Omental fat pad (tissue), 4 donors: Measurements from ENCODE around the gene CACNA1A. TPM values are rescaled to one million over a fixed set of nuclear protein-coding genes. Genes with fewer than 3 reads are reported as not detected.
"Not testable (repeated sequence)": the region's sequence is repeated elsewhere in the genome, so short reads cannot be mapped to it uniquely, and the experiment has no call there.

ENCODE experiments used
- ATAC-seq: fragments of 150-250 bp; one replicate; pipeline ENCODE4 v1.9.1; 2016; ENCODE audit warnings: mild to moderate bottlenecking, moderate library complexity; ENCODE audit not compliant: low FRiP score
- DNase-seq: peaks from one replicate; pipeline ENCODE4 v3.0.0-alpha.2; 2019; ENCODE audit warnings: low spot score
- CTCF ChIP-seq, 3 donors: fragments of 450-650 bp; IDR thresholded peaks; one replicate each; pipeline ENCODE4 v1.5.1; 2016 to 2017; ENCODE audit warnings: antibody characterized with exemption in 3 of 3, mild to moderate bottlenecking in 3 of 3, moderate library complexity in 2 of 3
- total RNA-seq, 4 donors: library from RNA; depleted of rRNA; stranded (reverse); fragments of >200 nt; gene quantifications; one replicate each; pipeline ENCODE4 v1.1.0, GENCODE V29; 2016

CACNA1A gene
- total RNA-seq, 4 donors from 2014 or later, result 0.44 to 2.7 (median 0.71) TPM

DNA sequence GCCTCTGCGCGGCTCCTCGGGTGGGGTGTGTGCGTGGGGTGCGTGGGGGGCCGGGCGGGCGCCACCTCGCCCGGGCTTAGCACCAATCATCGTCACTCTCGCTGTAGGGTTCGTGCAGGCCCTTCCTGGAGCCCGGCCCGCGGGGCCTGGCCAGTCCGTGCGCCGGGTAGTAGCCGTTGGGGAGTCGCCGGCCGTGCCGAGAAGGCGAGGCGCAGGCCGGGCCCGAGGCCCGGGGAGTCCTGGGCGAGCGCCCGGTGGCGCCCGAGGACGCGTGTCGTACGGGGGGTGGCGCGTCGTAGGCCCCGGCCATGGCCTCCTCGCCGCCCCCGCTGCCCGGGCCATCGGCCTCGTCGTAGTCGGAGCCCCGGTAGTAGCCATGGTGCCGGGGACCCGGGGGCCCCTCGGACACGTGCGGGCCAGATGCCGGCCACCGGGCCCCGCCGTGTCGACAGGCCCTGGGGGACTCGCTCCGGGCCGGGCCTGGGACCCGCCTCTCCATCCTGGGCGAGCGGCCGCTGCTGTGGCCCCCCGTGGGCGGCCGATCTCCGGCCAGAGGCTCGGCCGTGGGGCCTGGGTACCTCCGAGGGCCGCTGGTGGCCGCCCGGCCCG, 298.9 kb downstream of the CACNA1A start:
- DNase-seq, result no peak
- no peak for TF ChIP-seq CTCF (IDR thresholded peaks at IDR 0.05)
- ATAC-seq, result peak; percentile 26

- no peak for TF ChIP-seq CTCF (IDR thresholded peaks at IDR 0.05)
- DNase-seq, result no peak
- ATAC-seq, result no peak
These were observed 299.7 kb downstream of the CACNA1A start for GRCh38 chr19:13206587-13206986.

GRCh38 chr19:13202112-13202511, 304.2 kb downstream of the CACNA1A start:
- not testable (repeated sequence) for ATAC-seq, DNase-seq

DNA sequence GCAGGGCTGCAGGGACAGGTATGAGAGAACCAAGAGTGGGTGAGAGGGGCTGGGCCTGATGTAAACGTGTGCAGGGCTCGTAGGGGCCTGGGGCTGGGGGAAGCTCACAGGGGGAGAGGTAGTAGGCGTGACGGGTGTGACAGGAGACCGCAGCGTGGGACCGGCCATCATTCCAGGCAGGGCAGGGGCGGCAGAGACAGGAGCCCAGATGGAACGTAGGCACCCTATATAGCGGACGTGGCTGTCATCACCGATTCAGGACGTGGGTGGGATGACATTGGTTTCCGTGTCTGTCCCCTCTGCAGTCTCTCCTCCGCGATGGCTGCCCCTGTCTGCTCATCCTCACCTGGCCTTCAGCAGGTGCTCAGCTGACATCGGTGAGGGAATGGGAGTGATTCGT, 307.6 kb downstream of the CACNA1A start:
- ATAC-seq (no peak), DNase-seq (no peak)
- TF ChIP-seq CTCF (IDR thresholded peaks at IDR 0.05), result no peak

DNA sequence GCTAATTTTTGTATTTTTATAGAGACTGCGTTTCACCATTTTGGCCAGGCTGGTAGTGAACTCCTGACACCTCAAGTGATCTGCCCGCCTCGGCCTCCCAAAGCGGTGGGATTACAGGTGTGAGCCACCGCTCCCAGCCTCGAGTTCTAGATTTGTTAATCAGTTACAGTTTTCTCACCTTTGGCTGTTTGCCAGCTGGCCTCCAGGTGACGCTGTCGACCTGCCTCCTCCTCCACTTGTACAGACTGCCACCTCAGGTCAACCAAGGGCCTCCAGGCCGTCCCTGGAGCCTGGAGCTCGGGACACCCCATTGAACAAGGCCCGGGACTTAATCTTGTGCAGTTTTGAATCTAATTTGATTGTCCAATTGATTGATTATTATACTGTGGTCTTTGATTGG, 310.6 kb downstream of the CACNA1A start:
- ATAC-seq, result no peak
- DNase-seq, result no peak

DNA sequence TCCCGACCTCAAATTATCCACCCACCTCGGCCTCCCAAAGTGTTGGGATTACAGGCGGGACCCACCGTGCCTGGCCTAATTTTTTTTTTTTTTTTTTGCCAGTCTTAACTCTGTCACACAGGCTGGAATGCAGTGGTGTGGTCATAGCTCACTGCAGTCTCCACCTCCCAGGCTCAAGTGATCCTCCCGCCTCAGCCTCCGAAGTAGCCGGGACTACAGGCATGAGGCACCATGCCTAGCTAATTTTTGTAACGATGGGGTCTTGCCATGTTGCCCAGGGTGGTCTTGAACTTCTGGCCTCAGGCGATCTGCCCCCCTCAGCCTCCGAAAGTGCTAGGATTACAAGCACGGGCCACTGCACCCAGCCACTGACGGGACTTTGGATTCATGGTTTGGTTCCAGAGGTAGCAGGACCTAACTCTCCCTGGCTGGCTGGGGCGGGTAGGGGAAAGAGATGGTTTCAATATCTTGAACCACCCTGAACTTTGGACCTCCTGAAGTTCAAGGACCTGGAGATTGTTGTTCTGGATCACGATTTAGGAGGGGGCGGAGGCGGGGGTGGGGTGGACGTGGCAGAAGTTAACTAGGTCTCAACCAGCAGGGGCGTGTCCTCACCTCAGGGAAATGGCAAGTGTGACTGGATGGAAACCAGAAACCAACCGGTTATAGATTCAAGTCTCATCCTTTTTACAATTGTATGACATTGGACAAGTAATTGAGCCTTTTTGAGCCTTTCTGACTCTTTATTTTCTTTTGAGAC, 315.3 kb downstream of the CACNA1A start:
- ATAC-seq, result no peak
- no peak for TF ChIP-seq CTCF (IDR thresholded peaks at IDR 0.05)
- DNase-seq, result no peak

More for the DNA sequence above, 310.6 kb downstream of the CACNA1A start:
- no peak for TF ChIP-seq CTCF (IDR thresholded peaks at IDR 0.05)

GRCh38 chr19:13189600-13189999, 316.7 kb downstream of the CACNA1A start:
- DNase-seq (no peak), ATAC-seq (no peak)
- TF ChIP-seq CTCF (IDR thresholded peaks at IDR 0.05), result no peak
